K562 (cell line): ENCODE data around the gene PGGHG. TPM values are rescaled to one million over a fixed set of nuclear protein-coding genes. Genes with fewer than 3 reads are reported as not detected.

ENCODE experiments used
- C11orf30 ChIP-seq: fragments of 450-650 bp; IDR thresholded peaks from 2 replicates; pipeline ENCODE4 v1.6.1; 2016; ENCODE audit warnings: low read depth, mild to moderate bottlenecking
- CEBPZ ChIP-seq: fragments of 150-350 bp; IDR thresholded peaks from 2 replicates; pipeline ENCODE4 v1.6.1; 2014; ENCODE audit warnings: low read depth, mild to moderate bottlenecking, low read length, borderline replicate concordance
- COPS2 ChIP-seq: fragments of 450-650 bp; conservative IDR thresholded peaks from 2 replicates; pipeline ENCODE4 v1.6.1; 2016; ENCODE audit warnings: mild to moderate bottlenecking, moderate library complexity
- DNMT1 ChIP-seq: fragments of 450-650 bp; IDR thresholded peaks from 2 replicates; pipeline ENCODE4 v1.6.1; 2016; ENCODE audit warnings: antibody characterized with exemption, mild to moderate bottlenecking
- MAFF ChIP-seq: IDR thresholded peaks from 2 replicates; pipeline ENCODE4 v1.6.1; 2012; ENCODE audit warnings: low read length, improper control_type of control experiment
- MAZ ChIP-seq, 2 experiments: fragments of 450-650 bp in 1 of 2; sonication (generic) in 1 of 2; formaldehyde crosslinking; IDR thresholded peaks in 1 of 2; conservative IDR thresholded peaks in 1 of 2; 2 replicates each; pipeline versions ENCODE4 v1.4.0 to v1.5.0; 2020; ENCODE audit warnings: mild to moderate bottlenecking in 1 of 2, missing genetic modification reagents in 1 of 2
- NBN ChIP-seq: fragments of 450-650 bp; IDR thresholded peaks from 2 replicates; pipeline ENCODE4 v1.6.1; 2016; ENCODE audit warnings: low read depth, mild to moderate bottlenecking
- NR2F6 ChIP-seq: fragments of 450-650 bp; formaldehyde crosslinking; IDR thresholded peaks from 2 replicates; pipeline ENCODE4 v1.4.0; 2020; ENCODE audit warnings: mild to moderate bottlenecking
- SMAD3 ChIP-seq: fragments of 450-650 bp; formaldehyde crosslinking; conservative IDR thresholded peaks from 2 replicates; pipeline ENCODE4 v1.4.0; 2020; ENCODE audit warnings: mild to moderate bottlenecking
- SMAD4 ChIP-seq: fragments of 250-450 bp; sonication (Bioruptor Pico); conservative IDR thresholded peaks from 2 replicates; pipeline ENCODE4 v1.8.0; 2021; ENCODE audit warnings: inconsistent platforms, mild to moderate bottlenecking, moderate library complexity
- SMARCC2 ChIP-seq: fragments of 450-650 bp; IDR thresholded peaks from 2 replicates; pipeline ENCODE4 v1.6.1; 2017; ENCODE audit warnings: antibody characterized with exemption, moderate library complexity, mild to moderate bottlenecking, low read depth
- SNRNP70 ChIP-seq: fragments of 200-400 bp; formaldehyde crosslinking; optimal IDR thresholded peaks from 2 replicates; pipeline ENCODE3; 2017; ENCODE audit warnings: low read depth, low read length
- THRAP3 ChIP-seq: fragments of 450-650 bp; IDR thresholded peaks from 2 replicates; pipeline ENCODE4 v1.6.1; 2016; ENCODE audit warnings: mild to moderate bottlenecking, inconsistent platforms, borderline replicate concordance
- ZC3H11A ChIP-seq: IDR thresholded peaks from 2 replicates; pipeline ENCODE4 v1.6.1; 2012; ENCODE audit warnings: low read depth, low read length, improper control_type of control experiment
- ZNF143 ChIP-seq: sonication (generic); formaldehyde crosslinking; IDR thresholded peaks from 2 replicates; pipeline ENCODE4 v1.9.0; 2022; ENCODE audit warnings: mild to moderate bottlenecking, missing genetic modification reagents
- ZNF184 ChIP-seq: sonication (generic); formaldehyde crosslinking; IDR thresholded peaks from 2 replicates; pipeline ENCODE4 v1.5.0; 2020; ENCODE audit warnings: missing genetic modification reagents
- ZNF699 ChIP-seq: fragments of 250-450 bp; sonication (Bioruptor Pico); IDR thresholded peaks from 2 replicates; pipeline ENCODE4 v1.8.0; 2021; ENCODE audit warnings: mild to moderate bottlenecking, moderate library complexity; ENCODE audit not compliant: insufficient replicate concordance
- polyA plus RNA-seq, 8 experiments: library from polyadenylated mRNA; depleted of rRNA in 4 of 8; stranded (reverse) in 5 of 8; unstranded in 3 of 8; fragments of >200 nt; fragmentation: Nextera tagmentation in 2 of 8; fragmentation: Illumina TruSeq in 1 of 8; extraction: Ambion mirVana in 2 of 8; extraction: Trizol in 1 of 8; gene quantifications; 2 replicates each; pipeline versions ENCODE4 v1.2.1 to v1.2.3, GENCODE V29; 2011 to 2014; ENCODE audit warnings: inconsistent platforms in 1 of 8, missing spikeins in 1 of 8
- total RNA-seq, 7 experiments: library from RNA; depleted of rRNA in 6 of 7; stranded (reverse); fragments of >200 nt in 6 of 7; fragmentation: Illumina TruSeq in 2 of 7; extraction: Trizol in 2 of 7; gene quantifications; 2 replicates each; pipeline versions ENCODE4 v1.2.1 to v1.2.3, GENCODE V29; 2011 to 2021; ENCODE audit warnings: low replicate concordance in 1 of 7
- TF ChIP-seq, protein P1 (sequence below): IDR thresholded peaks from 3 replicates; pipeline ENCODE4 v1.6.1; 2011; ENCODE audit warnings: borderline replicate concordance, mild to moderate bottlenecking, moderate library complexity; ENCODE audit not compliant: insufficient read length; ENCODE audit errors: extremely low read depth
- TF ChIP-seq, protein P2 (sequence below): fragments of 450-650 bp; IDR thresholded peaks from 2 replicates; pipeline ENCODE4 v1.6.1; 2016; ENCODE audit warnings: mild to moderate bottlenecking

PGGHG gene
- total and polyA plus RNA-seq, 9 of the 15 experiments (the other 6 are each of a cell fraction or from before 2014, with no cell fraction given), result 0.38 to 85.1 (median 18.1) TPM

GRCh38 chr11:316031-316701 lies 27.2 kb downstream of the PGGHG start (continued):
- TF ChIP-seq CEBPZ (no peak), SMAD3 (CRISPR knock-in tag) (no peak), ZNF184 (CRISPR knock-in tag) (no peak), MAFF (no peak), DNMT1 (no peak), ZNF699 (no peak), SMARCC2 (no peak), NR2F6 (CRISPR knock-in tag) (no peak), SNRNP70 (no peak), COPS2 (no peak), C11orf30 (no peak), MAZ (CRISPR knock-in tag; conservative IDR thresholded peaks at IDR 0.05 in 1 of 2, IDR thresholded peaks at IDR 0.05 in 1 of 2) (peak; percentile 38 to 81; a peak in 2 of 4 replicates), SMAD4 (CRISPR knock-in tag) (peak; percentile 72), NBN (no peak), THRAP3 (no peak), ZC3H11A (no peak), ZNF143 (CRISPR knock-in tag) (no peak; the same call in 1 of the 2 replicates)
- TF ChIP-seq, protein P1, sequence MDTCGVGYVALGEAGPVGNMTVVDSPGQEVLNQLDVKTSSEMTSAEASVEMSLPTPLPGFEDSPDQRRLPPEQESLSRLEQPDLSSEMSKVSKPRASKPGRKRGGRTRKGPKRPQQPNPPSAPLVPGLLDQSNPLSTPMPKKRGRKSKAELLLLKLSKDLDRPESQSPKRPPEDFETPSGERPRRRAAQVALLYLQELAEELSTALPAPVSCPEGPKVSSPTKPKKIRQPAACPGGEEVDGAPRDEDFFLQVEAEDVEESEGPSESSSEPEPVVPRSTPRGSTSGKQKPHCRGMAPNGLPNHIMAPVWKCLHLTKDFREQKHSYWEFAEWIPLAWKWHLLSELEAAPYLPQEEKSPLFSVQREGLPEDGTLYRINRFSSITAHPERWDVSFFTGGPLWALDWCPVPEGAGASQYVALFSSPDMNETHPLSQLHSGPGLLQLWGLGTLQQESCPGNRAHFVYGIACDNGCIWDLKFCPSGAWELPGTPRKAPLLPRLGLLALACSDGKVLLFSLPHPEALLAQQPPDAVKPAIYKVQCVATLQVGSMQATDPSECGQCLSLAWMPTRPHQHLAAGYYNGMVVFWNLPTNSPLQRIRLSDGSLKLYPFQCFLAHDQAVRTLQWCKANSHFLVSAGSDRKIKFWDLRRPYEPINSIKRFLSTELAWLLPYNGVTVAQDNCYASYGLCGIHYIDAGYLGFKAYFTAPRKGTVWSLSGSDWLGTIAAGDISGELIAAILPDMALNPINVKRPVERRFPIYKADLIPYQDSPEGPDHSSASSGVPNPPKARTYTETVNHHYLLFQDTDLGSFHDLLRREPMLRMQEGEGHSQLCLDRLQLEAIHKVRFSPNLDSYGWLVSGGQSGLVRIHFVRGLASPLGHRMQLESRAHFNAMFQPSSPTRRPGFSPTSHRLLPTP, result no peak
- TF ChIP-seq, protein P2, sequence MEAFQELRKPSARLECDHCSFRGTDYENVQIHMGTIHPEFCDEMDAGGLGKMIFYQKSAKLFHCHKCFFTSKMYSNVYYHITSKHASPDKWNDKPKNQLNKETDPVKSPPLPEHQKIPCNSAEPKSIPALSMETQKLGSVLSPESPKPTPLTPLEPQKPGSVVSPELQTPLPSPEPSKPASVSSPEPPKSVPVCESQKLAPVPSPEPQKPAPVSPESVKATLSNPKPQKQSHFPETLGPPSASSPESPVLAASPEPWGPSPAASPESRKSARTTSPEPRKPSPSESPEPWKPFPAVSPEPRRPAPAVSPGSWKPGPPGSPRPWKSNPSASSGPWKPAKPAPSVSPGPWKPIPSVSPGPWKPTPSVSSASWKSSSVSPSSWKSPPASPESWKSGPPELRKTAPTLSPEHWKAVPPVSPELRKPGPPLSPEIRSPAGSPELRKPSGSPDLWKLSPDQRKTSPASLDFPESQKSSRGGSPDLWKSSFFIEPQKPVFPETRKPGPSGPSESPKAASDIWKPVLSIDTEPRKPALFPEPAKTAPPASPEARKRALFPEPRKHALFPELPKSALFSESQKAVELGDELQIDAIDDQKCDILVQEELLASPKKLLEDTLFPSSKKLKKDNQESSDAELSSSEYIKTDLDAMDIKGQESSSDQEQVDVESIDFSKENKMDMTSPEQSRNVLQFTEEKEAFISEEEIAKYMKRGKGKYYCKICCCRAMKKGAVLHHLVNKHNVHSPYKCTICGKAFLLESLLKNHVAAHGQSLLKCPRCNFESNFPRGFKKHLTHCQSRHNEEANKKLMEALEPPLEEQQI, result no peak
